ENCODE data around the gene YTHDF1. TPM values are rescaled to one million over a fixed set of nuclear protein-coding genes. Genes with fewer than 3 reads are reported as not detected.

Gene YTHDF1
- total RNA-seq: 43.1 TPM
- polyA plus RNA-seq (ENCODE audit: insufficient read depth, low read depth, low replicate concordance): 21.9 TPM
- long read RNA-seq, donor 1, transcript YTHDF1-202 (5 exons, 3,301 nt): major isoform, 10 of 43 reads
- long read RNA-seq, donor 1, partial matches to known transcripts: 33 of 43 reads
- long read RNA-seq, donor 1, other reads (novel, unspliced or antisense): 0 of 43 reads
- long read RNA-seq, donor 2, partial matches to known transcripts: 9 of 11 reads
- long read RNA-seq, donor 2, other reads (novel, unspliced or antisense): 0 of 11 reads
- long read RNA-seq, donor 3, transcript YTHDF1-202 (5 exons, 3,301 nt): major isoform, 6 of 14 reads
- long read RNA-seq, donor 3, partial matches to known transcripts: 8 of 14 reads
- long read RNA-seq, donor 3, other reads (novel, unspliced or antisense): 0 of 14 reads
- long read RNA-seq, donor 4, transcript YTHDF1-202 (5 exons, 3,301 nt): major isoform, 8 of 15 reads
- long read RNA-seq, donor 4, partial matches to known transcripts: 6 of 15 reads
- long read RNA-seq, donor 4, other reads (novel, unspliced or antisense): 0 of 15 reads
- long read RNA-seq, donor 5: 0 reads
- long read RNA-seq, donor 6, partial matches to known transcripts: 0 of 1 reads
- long read RNA-seq, donor 6, other reads (novel, unspliced or antisense): 0 of 1 reads
- long read RNA-seq, donor 7, transcript YTHDF1-202 (5 exons, 3,301 nt): major isoform, 44 of 87 reads
- long read RNA-seq, donor 7, partial matches to known transcripts: 35 of 87 reads
- long read RNA-seq, donor 7, other reads (novel, unspliced or antisense): 7 of 87 reads
- long read RNA-seq, donor 8, partial matches to known transcripts: 15 of 20 reads
- long read RNA-seq, donor 8, other reads (novel, unspliced or antisense): 0 of 20 reads
- long read RNA-seq, donor 9, partial matches to known transcripts: 28 of 29 reads
- long read RNA-seq, donor 9, other reads (novel, unspliced or antisense): 0 of 29 reads
- long read RNA-seq, donor 10, partial matches to known transcripts: 18 of 20 reads
- long read RNA-seq, donor 10, other reads (novel, unspliced or antisense): 0 of 20 reads

DNA sequence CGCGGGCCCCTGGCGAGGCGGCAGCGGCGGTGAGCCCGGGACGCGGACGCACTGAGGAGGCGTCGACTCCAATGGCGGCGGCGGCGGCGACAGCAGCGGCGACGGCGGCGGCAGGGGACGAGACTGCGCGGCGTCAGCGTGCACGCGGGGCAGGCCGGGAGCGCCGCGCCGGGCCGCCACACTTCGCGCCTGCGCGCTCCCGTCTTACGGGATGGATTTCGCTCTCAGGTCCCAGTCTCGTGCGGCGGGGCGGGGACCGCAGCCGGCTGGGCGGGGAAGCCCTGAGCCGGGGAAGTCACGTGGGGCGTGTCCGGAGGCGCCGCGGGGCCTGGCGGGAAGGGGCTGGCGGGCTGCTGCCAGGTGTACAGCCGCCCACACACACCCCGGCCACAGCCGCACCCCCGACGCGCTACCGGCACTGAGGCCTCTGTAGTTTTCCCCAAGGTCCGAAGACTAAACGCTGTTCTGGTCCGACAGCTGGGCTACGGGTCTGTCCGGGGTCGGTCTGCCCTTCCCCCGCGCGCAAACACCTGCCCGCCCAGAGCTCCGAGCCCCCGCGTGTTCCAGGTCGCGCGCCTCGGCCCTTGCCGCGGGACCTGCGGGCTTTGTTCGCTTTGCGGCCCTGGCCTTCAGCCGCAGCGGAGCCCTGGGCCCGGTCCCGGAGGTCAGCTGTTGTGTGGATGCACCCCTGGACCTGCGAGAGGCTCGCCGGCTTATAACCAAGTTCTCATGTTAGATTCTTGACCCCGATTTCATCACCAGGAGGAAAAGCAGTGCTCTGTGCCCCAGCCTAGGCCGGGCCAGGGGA, at the start of gene YTHDF1:
Gene YTHDF1 (minus strand): TSS at position 91 of the 808 bp plus-strand sequence. CDS start 239 bp downstream, outside the sequence.
- H3K27ac ChIP-seq (ENCODE audit: low read depth in 2 of 2, low read length in 2 of 2): peak within 1 kb of the TSS; percentile 79 to 85
- peak within 1 kb of the TSS; percentile 36 to 71 (median 61) for H3K9ac ChIP-seq (ENCODE audit: low read length in 3 of 3)
- peaks cover 0 to 24% (median 0%) of the 10 kb centered on the region in 3 donors for H3K4me1 ChIP-seq (ENCODE audit: control insufficient read depth in 2 of 3, insufficient read depth in 2 of 3, low read depth in 1 of 3, low read length in 3 of 3)
- H3K36me3 ChIP-seq (ENCODE audit: control insufficient read depth in 2 of 3, insufficient read depth in 3 of 3, low read length in 3 of 3): peaks cover 4 to 18% (median 10%) of the 10 kb centered on the region in 3 donors
- H3K9me3 ChIP-seq (ENCODE audit: control insufficient read depth in 2 of 3, insufficient read depth in 1 of 3, low read length in 3 of 3): no peaks in the 10 kb centered on the region
- DNase-seq: peak; percentile 97 to 99 (median 98)
- intact Hi-C loops (cut with DNase I): no loop called here
- FAIRE-seq: no peak
- H3K4me3 ChIP-seq (ENCODE audit: low read length in 3 of 3): peak within 1 kb of the TSS; percentile 65 to 82 (median 71)
- no peaks in the 10 kb centered on the region for H3K27me3 ChIP-seq (ENCODE audit: control insufficient read depth, insufficient read depth, low read length)
- TF ChIP-seq, protein P1, sequence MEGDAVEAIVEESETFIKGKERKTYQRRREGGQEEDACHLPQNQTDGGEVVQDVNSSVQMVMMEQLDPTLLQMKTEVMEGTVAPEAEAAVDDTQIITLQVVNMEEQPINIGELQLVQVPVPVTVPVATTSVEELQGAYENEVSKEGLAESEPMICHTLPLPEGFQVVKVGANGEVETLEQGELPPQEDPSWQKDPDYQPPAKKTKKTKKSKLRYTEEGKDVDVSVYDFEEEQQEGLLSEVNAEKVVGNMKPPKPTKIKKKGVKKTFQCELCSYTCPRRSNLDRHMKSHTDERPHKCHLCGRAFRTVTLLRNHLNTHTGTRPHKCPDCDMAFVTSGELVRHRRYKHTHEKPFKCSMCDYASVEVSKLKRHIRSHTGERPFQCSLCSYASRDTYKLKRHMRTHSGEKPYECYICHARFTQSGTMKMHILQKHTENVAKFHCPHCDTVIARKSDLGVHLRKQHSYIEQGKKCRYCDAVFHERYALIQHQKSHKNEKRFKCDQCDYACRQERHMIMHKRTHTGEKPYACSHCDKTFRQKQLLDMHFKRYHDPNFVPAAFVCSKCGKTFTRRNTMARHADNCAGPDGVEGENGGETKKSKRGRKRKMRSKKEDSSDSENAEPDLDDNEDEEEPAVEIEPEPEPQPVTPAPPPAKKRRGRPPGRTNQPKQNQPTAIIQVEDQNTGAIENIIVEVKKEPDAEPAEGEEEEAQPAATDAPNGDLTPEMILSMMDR (IDR thresholded peaks at IDR 0.05; ENCODE audit: borderline replicate concordance, extremely low read depth, insufficient read depth): no peak

DNA sequence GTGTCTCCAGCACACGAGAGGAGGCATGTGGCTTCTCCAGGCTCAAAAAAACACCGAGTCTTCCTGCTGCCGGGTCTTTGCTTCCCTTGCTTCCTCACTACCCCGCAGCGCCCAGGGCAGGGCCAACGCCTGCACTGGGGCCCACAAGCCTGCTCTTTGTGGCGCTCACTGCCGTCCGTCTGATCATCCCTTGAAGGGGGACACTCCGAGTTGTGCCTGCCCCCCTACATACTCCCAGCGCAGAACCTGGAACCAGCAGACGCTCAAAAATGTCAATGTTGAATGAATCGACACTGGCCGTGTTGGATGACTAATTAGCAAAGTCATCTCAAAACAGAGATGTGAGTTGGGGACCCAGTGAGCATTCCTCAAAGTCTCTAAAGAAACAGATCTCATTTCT, 48.6 kb upstream of the YTHDF1 start:
- TF ChIP-seq, protein P1 (IDR thresholded peaks at IDR 0.05; ENCODE audit: borderline replicate concordance, extremely low read depth, insufficient read depth): no peak
- no peaks in the 10 kb centered on the region for H3K36me3 ChIP-seq (ENCODE audit: control insufficient read depth in 2 of 3, insufficient read depth in 3 of 3, low read length in 3 of 3)
- H3K9ac ChIP-seq (ENCODE audit: low read length in 3 of 3): no peak overlapping the region
- FAIRE-seq: no peak
- H3K27ac ChIP-seq (ENCODE audit: low read depth in 2 of 2, low read length in 2 of 2): no peak overlapping the region
- peak in 2 of 5 donors; percentile 66 to 76 for DNase-seq
- intact Hi-C loops (cut with DNase I): no loop called here
- H3K27me3 ChIP-seq (ENCODE audit: control insufficient read depth, insufficient read depth, low read length): no peaks in the 10 kb centered on the region
- H3K4me1 ChIP-seq (ENCODE audit: control insufficient read depth in 2 of 3, insufficient read depth in 2 of 3, low read depth in 1 of 3, low read length in 3 of 3): peaks cover 0 to 3% (median 0%) of the 10 kb centered on the region in 3 donors
- no peaks in the 10 kb centered on the region for H3K9me3 ChIP-seq (ENCODE audit: control insufficient read depth in 2 of 3, insufficient read depth in 1 of 3, low read length in 3 of 3)
- no peak overlapping the region for H3K4me3 ChIP-seq (ENCODE audit: low read length in 3 of 3)

DNA sequence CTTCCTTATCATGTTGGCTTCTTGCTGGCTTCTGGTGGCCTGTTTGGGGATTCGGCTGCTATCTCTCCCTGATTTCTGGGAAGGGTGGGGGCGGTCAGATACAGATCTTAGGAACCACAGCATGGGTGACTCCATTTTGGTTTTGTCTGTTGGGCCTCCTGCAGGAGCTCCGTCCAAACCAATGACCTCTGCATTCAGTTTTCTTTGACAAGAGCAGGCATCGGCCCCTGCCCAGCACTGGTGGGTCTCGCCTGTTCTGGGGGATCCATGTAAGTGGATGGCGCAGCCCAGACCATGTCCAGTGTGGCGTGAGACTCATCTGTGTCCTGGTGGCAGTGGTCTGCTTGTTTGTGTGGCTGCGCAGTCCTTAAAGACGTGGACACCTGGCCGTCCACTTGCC, 48.1 kb upstream of the YTHDF1 start:
- Histone ChIP-seq H3K36me3 (ENCODE audit: control insufficient read depth in 2 of 3, insufficient read depth in 3 of 3, low read length in 3 of 3) (no peaks in the 10 kb centered on the region), H3K4me1 (ENCODE audit: control insufficient read depth in 2 of 3, insufficient read depth in 2 of 3, low read depth in 1 of 3, low read length in 3 of 3) (peaks cover 0 to 3% (median 0%) of the 10 kb centered on the region in 3 donors), H3K9me3 (ENCODE audit: control insufficient read depth in 2 of 3, insufficient read depth in 1 of 3, low read length in 3 of 3) (no peaks in the 10 kb centered on the region), H3K27ac (ENCODE audit: low read depth in 2 of 2, low read length in 2 of 2) (no peak overlapping the region), H3K9ac (ENCODE audit: low read length in 3 of 3) (no peak overlapping the region), H3K27me3 (ENCODE audit: control insufficient read depth, insufficient read depth, low read length) (no peaks in the 10 kb centered on the region), H3K4me3 (ENCODE audit: low read length in 3 of 3) (no peak overlapping the region)
- TF ChIP-seq, protein P1 (IDR thresholded peaks at IDR 0.05; ENCODE audit: borderline replicate concordance, extremely low read depth, insufficient read depth): no peak
- no peak for DNase-seq
- intact Hi-C loops (cut with DNase I): no loop called here
- FAIRE-seq: no peak
